Stromal cell of bone marrow (primary cell): ENCODE results near the gene NPFF.

Source experiments
- DNase-seq: peaks from one replicate; pipeline ENCODE4 v3.0.0-alpha.2; 2012; ENCODE audit warnings: low read depth

The NPFF gene

DNA sequence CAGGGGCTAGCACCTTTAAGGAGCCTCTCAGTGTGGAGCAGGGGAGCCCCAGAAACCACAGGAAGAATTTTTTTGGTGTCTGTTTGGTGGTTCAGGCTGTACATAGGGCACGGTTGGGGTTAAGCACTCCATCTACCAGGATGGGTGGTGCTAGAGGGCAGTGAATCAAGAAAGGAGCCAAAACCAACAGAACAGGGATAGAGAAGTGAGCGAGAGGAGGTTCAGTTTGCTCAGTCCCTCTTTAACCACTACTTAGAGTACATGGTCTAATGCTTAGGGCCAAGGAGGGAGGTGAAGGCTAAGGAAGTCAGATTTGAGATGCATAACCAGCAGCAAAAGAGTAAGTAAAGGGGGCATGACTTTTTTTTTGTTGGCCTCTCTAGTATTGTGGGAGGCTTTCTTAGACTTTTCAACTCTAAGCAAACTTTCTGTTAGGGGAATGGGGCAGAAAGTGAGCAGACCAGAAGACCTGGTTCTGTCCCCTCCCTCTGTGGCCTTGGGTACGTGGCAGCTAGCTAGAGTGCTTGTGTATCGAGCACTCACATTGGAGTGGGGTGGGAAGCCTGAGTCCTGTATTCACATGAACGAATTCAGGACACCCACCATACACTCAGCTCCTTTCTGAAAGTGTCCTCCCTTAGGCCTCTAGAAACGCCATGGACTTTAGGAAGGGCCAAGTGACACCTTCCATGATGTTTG is 6.6 kb upstream of the NPFF start:
- no peak for DNase-seq

DNA sequence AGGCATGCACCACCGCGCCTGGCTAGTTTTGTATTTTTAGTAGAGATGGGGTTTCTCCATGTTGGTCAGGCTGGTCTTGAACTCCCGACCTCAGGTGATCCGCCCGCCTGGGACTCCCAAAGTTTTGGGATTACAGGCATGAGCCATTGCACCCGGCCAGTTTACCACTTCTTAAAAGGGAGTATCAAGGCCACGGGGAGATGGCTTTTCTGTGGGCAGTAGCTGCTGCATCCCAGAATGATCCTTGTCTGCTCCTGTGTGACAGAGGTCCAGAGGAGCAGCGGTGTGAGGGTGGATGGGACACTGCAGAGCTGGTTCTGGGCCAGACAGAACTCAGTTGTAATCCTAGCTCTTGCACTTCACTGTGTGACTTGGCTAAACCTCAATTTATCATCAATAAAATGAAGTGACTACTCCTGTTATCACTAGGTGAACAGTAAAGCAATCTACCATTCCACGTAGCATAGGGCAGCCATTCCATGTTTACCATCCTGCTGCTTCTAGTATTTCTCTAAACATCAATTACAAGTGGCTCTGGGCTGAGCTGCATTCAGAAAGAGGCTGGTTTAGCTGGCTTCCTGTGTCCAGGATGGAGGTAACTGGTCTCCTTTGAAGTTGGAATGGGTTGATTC is 3.0 kb upstream of the NPFF start:
- no peak for DNase-seq

- peak; percentile 47 for DNase-seq
These were observed 1.4 kb upstream of the NPFF start for GRCh38 chr12:53508534-53509170.

DNA sequence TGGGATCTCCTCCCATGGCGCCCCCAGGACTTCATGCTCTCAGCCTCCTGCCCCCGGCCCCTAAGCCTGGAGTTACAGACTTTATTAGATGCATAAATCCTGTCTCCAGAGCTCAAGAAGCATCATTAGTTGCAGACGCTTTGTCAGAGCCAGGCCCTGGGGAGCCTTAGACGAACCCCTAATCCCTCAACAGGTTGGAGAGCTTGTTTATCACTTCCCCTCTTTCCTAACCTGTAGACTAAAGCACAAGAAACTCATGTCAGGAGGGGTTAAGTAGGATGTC is 260 bp upstream of the NPFF start:
- DNase-seq: no peak

- DNase-seq: no peak
These were observed 866 bp downstream of the NPFF start for GRCh38 chr12:53506450-53506785.

DNA sequence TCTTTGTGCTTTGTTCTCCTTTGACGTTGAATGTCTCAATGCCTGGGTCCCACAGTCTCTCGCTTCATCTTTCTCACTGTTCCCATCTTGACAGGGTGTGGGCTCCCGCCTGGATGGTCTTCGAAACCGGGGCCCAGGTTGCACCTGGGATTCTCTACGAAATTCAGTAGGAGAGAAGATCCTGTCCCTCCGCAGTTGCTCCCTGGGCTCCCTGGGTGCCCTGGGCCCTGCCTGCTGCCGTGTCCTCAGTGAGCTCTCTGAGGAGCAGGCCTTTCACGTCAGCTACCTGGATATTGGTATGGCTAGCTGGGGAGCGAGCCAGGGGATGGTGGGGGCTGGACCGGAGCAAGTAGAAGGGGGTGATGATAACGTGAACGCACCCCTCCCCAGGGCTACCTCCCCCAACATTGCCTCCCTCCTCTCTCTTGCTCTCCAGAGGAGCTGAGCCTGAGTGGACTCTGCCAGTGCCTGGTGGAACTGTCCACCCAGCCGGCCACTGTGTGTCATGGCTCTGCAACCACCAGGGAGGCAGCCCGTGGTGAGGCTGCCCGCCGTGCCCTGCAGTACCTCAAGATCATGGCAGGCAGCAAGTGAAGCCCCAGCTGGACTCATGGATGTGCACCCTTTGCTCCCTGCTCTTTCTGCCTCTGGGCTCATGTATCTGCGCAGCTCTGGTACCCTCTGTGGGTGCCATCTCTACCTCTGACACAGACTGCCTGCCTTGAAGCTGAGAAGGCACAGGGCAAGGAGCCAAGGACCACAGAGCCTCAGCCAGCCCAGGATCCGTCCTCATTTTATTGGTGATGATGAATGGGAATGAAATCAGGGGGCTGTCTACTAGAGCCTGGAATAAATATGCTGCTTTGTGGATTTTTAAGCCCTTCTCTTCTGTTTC is 1.5 kb downstream of the NPFF start:
- DNase-seq: peak; percentile 41

DNA sequence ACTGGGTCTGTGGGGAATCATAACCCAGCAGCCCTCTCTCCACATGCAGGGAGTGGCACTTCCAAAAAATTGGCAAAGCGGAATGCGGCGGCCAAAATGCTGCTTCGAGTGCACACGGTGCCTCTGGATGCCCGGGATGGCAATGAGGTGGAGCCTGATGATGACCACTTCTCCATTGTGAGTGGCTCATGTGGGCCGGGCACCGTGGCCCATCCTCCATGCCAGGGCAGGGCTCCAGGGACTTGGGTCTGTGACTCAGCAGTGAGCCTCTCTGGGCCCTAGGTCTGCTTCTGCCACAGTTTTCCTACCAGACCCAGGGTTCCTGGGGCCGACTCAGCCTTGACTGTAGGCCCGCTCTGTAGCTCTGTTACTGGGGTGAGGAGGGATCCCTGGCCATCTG is 2.2 kb downstream of the NPFF start:
- peak; percentile 79 for DNase-seq

GRCh38 chr12:53504004-53504920 is 3.0 kb downstream of the NPFF start:
- no peak for DNase-seq

GRCh38 chr12:53502983-53503728 is 4.1 kb downstream of the NPFF start:
- no peak for DNase-seq

DNA sequence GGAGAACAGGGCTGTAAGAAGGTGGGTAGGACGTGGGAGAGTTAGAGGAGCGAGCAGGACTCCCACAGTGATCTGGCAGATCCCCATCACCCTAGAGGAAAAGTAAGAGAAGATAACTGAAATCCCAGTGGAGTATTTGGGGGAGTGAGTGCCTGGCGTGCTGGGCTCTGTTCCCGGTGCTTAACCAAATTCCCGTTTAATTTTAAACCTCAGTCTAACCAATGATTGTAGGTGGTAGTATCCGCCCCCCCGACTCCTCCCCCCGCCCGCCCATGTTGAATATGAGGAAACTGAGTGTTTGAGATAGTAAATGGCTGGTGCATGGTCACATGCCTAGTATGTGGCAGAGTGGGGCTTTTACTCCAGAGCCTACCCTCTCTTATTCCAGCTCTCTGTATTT is 5.0 kb downstream of the NPFF start:
- no peak for DNase-seq

DNA sequence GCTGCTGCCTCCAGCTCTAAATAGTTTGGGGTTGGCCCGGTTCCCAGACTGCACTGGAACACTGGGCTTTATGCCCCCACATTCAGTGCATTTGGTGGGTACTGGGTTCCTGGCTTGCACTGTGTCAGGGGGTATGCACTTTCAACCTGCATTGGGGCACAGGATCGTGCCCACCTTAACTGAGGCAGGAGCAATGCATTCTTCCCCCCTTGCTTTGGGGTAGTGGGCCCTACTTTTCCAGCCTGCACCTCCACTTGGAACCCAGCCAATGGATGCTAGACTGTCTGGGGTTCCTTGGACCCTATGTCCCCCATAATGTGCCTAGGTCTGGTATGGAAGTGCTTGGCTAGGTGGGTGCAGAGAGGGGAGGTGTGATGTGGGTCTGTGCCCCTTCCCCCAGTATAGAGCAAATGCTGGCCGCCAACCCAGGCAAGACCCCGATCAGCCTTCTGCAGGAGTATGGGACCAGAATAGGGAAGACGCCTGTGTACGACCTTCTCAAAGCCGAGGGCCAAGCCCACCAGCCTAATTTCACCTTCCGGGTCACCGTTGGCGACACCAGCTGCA is 5.6 kb downstream of the NPFF start:
- no peak for DNase-seq

GRCh38 chr12:53500776-53501614 is 6.3 kb downstream of the NPFF start, which contains the start of gene TARBP2:
Gene TARBP2 (plus strand): TSS chr12:53501283. CDS start chr12:53501409, 126 bp downstream.
- peak; percentile 100 for DNase-seq

GRCh38 chr12:53500142-53500775 is 7.0 kb downstream of the NPFF start:
- peak; percentile 86 for DNase-seq

DNA sequence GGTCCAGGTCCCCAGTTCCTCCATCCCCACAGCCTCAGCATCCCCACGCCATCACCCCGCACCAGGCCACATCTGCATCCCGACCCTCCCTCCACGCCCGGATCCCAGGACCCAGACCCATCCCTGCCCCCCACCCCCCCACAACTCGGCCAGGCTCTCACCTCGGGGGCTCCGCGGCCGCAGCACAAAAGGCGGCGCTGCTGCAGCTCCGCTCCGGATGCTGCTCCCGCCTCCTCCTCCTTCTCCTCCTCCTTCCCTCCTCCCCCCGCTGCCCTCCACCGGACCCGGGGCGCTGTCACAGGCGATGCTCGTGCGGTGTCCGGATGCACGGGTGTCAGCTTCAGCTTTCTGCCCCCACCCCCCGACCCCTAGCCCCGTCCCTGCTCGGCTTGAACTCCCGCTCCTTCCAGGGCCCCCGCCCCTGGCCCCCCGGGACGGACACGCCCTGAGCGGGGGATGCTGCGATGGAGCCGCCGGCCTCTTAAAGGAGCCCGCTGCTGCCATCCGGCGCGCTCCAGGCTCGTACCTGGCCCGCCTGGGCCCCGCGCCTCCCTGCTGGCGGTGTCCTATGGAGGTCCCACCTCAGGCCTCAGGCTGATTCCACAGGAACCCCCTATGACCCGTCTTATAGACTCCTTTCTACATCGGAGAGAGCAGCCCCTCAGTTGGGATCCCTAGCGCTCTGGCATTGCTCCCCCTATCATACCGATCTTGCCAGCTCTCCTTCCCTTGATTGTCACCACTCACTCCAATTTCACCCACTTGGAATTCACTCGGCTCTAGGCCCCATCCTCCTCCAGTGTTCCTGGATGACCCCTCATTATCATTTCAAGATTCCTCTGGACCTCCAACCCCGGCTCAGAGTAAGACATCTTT is 7.8 kb downstream of the NPFF start, which contains the start of gene MAP3K12:
Gene MAP3K12 (minus strand): TSS at position 193 of the 876 bp plus-strand sequence. CDS start 12,067 bp downstream, outside the sequence.
- DNase-seq: peak; percentile 54

- DNase-seq: no peak
These were observed 9.1 kb downstream of the NPFF start for GRCh38 chr12:53498235-53498630.

DNA sequence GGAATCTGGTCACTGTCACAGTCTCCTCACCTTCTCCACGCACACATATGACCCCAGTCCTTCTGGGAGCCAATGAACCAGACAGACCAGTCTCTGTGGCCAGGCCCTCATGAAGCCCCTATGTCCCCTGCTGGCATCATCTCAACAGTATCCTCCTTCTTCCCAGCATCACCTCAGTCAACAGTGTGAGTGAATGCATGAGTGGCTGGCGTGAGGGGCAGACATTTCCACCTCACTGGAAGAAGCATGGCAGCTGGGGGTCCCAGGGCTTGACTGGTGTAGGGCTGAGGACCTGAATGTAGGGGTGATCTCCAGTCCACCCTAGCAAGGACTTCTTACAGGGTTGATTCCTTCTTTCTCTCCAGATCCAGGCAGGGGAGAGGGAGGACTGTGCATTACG is 9.8 kb downstream of the NPFF start:
- DNase-seq: no peak

GRCh38 chr12:53496752-53497032 is 10.6 kb downstream of the NPFF start:
- DNase-seq: no peak
